ENCODE data around the gene PCDHGA8. TPM values are rescaled to one million over a fixed set of nuclear protein-coding genes. Genes with fewer than 3 reads are reported as not detected.
A peak's percentile ranks its signal among the peaks of the same experiment; 100 is the strongest.
"Not testable (repeated sequence)": the region's sequence is repeated elsewhere in the genome, so short reads cannot be mapped to it uniquely, and the experiment has no call there.

Gene PCDHGA8
- total RNA-seq, 4 donors from 2014 or later, result 0.59 to 9.0 (median 5.1) TPM

DNA sequence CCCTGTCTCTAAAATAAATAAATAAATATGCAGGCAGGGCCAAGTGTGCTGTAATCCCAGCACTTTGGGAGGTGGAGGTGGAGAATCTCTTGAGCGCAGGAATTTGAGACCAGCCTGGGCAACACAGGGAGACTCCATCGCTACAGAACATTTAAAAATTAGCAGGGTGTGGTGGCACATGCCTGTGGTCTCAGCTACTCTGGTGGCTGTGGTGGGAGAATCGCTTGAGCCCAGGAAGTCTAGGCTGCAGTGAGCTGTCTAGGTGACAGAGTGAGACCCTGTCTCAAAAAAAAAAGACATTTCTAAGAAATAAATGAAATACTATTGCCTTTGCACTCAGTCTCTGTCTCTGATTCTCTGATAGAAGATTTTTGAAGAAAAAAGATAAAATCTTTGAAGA, 19.1 kb downstream of the PCDHGA8 start:
- no peaks in the 10 kb centered on the region for H3K27me3 ChIP-seq
- DNase-seq, result no peak
- no peaks in the 10 kb centered on the region for H3K36me3 ChIP-seq
- H3K27ac ChIP-seq, result no peak overlapping the region
- intact Hi-C loops (cut with DNase I; ENCODE audit: low total_unique reads), result no loop called here
- no peak overlapping the region for H3K4me3 ChIP-seq
- H3K9me3 ChIP-seq, result peaks cover 6 to 97% of the 10 kb centered on the region in 2 donors
- no peaks in the 10 kb centered on the region for H3K4me1 ChIP-seq
- TF ChIP-seq POLR2A (IDR thresholded peaks at IDR 0.05), result no peak
- TF ChIP-seq, protein P1, sequence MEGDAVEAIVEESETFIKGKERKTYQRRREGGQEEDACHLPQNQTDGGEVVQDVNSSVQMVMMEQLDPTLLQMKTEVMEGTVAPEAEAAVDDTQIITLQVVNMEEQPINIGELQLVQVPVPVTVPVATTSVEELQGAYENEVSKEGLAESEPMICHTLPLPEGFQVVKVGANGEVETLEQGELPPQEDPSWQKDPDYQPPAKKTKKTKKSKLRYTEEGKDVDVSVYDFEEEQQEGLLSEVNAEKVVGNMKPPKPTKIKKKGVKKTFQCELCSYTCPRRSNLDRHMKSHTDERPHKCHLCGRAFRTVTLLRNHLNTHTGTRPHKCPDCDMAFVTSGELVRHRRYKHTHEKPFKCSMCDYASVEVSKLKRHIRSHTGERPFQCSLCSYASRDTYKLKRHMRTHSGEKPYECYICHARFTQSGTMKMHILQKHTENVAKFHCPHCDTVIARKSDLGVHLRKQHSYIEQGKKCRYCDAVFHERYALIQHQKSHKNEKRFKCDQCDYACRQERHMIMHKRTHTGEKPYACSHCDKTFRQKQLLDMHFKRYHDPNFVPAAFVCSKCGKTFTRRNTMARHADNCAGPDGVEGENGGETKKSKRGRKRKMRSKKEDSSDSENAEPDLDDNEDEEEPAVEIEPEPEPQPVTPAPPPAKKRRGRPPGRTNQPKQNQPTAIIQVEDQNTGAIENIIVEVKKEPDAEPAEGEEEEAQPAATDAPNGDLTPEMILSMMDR (IDR thresholded peaks at IDR 0.05), result no peak

DNA sequence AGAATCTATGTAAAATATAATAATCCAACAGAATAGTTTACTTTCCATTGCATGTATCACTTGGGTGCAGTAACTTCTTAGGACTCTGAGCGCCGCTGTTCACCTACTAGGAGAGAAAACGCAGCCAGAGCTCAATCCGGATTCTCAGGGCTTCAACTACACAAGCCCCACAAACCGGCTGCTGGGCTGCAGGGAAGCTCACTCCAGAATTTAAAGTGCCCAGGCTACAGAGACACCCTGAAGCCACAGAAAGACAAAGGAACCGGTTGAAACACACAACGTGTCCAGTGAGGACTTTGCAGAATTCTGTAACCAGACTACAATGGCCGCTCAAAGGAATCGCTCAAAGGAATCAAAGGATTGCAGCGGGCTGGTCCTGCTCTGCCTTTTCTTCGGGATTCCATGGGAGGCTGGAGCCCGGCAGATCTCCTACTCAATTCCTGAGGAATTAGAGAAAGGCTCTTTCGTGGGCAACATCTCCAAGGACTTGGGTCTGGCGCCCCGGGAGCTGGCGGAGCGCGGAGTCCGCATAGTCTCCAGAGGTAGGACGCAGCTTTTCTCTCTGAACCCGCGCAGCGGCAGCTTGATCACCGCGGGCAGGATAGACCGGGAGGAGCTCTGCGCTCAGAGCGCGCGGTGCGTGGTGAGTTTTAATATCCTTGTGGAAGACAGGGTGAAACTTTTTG, 20.6 kb downstream of the PCDHGA8 start, which contains the start of gene PCDHGA10:
Gene PCDHGA10 (plus strand): TSS at position 134 of the 686 bp plus-strand sequence. CDS start 189 bp downstream, at position 323.
- no peak for TF ChIP-seq POLR2A (IDR thresholded peaks at IDR 0.05)
- TF ChIP-seq, protein P1 (IDR thresholded peaks at IDR 0.05), result peak in 1 of 4 experiments; percentile 4
- H3K4me1 ChIP-seq, result no peaks in the 10 kb centered on the region
- no peak within 1 kb of the TSS for H3K27ac ChIP-seq
- H3K27me3 ChIP-seq, result no peaks in the 10 kb centered on the region
- intact Hi-C loops (cut with DNase I; ENCODE audit: low total_unique reads), result no loop called here
- no peaks in the 10 kb centered on the region for H3K36me3 ChIP-seq
- no peak within 1 kb of the TSS for H3K4me3 ChIP-seq
- peaks cover 6 to 97% of the 10 kb centered on the region in 2 donors for H3K9me3 ChIP-seq
- no peak for DNase-seq

DNA sequence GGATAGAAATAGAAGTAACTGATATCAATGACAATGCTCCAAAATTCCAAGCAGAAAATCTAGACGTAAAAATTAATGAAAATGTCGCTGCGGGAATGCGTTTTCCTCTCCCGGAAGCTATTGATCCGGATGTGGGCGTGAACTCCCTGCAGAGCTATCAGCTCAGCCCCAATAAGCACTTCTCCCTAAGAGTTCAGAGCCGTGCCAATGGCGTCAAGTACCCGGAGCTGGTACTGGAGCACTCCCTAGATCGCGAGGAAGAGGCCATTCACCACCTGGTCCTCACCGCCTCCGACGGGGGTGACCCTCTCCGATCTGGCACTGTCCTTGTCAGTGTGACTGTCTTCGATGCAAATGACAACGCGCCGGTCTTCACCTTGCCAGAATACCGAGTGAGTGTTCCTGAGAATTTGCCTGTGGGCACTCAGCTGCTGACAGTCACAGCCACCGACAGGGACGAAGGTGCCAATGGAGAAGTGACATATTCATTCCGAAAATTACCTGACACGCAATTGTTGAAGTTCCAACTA, 21.2 kb downstream of the PCDHGA8 start:
- Histone ChIP-seq H3K4me3 (no peak overlapping the region), H3K4me1 (no peaks in the 10 kb centered on the region), H3K36me3 (no peaks in the 10 kb centered on the region), H3K27me3 (no peaks in the 10 kb centered on the region), H3K9me3 (peaks cover 6 to 97% of the 10 kb centered on the region in 2 donors), H3K27ac (no peak overlapping the region)
- TF ChIP-seq POLR2A (IDR thresholded peaks at IDR 0.05), result no peak
- TF ChIP-seq, protein P1 (IDR thresholded peaks at IDR 0.05), result no peak
- DNase-seq, result no peak
- intact Hi-C loops (cut with DNase I; ENCODE audit: low total_unique reads), result no loop called here

DNA sequence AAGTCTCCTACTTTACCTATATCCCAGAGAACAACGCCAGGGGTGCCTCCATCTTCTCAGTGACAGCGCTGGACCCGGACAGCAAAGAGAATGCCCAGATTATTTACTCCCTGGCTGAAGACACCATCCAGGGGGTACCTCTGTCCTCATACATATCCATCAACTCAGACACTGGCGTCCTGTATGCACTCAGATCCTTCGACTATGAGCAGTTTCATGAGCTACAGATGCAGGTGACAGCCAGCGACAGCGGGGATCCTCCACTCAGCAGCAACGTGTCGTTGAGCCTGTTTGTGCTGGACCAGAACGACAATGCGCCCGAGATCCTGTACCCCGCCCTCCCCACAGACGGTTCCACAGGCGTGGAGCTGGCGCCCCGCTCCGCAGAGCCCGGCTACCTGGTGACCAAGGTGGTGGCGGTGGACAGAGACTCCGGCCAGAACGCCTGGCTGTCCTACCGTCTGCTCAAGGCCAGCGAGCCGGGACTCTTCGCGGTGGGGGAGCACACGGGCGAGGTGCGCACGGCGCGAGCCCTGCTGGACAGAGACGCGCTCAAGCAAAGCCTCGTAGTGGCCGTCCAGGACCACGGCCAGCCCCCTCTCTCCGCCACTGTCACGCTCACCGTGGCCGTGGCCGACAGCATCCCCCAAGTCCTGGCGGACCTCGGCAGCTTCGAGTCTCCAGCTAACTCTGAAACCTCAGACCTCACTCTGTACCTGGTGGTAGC, 22.3 kb downstream of the PCDHGA8 start:
- H3K36me3 ChIP-seq; DNase-seq; H3K4me1 ChIP-seq; H3K27me3 ChIP-seq; H3K4me3 ChIP-seq; H3K27ac ChIP-seq; intact Hi-C loops (cut with DNase I; ENCODE audit: low total_unique reads): not testable (repeated sequence)
- peaks cover 6 to 97% of the 10 kb centered on the region in 2 donors for H3K9me3 ChIP-seq

DNA sequence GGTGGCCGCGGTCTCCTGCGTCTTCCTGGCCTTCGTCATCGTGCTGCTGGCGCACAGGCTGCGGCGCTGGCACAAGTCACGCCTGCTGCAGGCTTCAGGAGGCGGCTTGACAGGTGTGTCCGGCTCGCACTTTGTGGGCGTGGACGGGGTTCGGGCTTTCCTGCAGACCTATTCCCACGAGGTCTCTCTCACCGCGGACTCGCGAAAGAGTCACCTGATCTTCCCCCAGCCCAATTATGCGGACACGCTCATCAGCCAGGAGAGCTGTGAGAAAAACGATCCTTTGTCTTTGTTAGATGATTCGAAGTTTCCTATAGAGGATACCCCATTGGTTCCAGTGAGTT, 22.8 kb downstream of the PCDHGA8 start:
- DNase-seq; H3K4me3 ChIP-seq; H3K36me3 ChIP-seq; intact Hi-C loops (cut with DNase I; ENCODE audit: low total_unique reads); H3K4me1 ChIP-seq; H3K27ac ChIP-seq; H3K27me3 ChIP-seq: not testable (repeated sequence)
- H3K9me3 ChIP-seq, result peaks cover 6 to 97% of the 10 kb centered on the region in 2 donors

Measured in uterus (tissue), 4 donors.